HFF-Myc (cell line): ENCODE measurements around the gene PSMB3.

ENCODE experiments used
- DNase-seq: peaks from one replicate; pipeline ENCODE4 v3.0.0-alpha.2; 2011; ENCODE audit warnings: low read depth; ENCODE audit errors: extremely low read depth
- H3K4me3 ChIP-seq: replicated peaks from 2 replicates; pipeline ENCODE4 v1.5.1; 2011; ENCODE audit warnings: low read depth, mild to moderate bottlenecking, control low read depth, low read length
- TF ChIP-seq, protein P1 (sequence below): IDR thresholded peaks from 2 replicates; pipeline ENCODE4 v1.5.1; 2012; ENCODE audit warnings: mild to moderate bottlenecking, low read depth, low read length, control low read depth; ENCODE audit errors: missing control alignments

Gene PSMB3

DNA sequence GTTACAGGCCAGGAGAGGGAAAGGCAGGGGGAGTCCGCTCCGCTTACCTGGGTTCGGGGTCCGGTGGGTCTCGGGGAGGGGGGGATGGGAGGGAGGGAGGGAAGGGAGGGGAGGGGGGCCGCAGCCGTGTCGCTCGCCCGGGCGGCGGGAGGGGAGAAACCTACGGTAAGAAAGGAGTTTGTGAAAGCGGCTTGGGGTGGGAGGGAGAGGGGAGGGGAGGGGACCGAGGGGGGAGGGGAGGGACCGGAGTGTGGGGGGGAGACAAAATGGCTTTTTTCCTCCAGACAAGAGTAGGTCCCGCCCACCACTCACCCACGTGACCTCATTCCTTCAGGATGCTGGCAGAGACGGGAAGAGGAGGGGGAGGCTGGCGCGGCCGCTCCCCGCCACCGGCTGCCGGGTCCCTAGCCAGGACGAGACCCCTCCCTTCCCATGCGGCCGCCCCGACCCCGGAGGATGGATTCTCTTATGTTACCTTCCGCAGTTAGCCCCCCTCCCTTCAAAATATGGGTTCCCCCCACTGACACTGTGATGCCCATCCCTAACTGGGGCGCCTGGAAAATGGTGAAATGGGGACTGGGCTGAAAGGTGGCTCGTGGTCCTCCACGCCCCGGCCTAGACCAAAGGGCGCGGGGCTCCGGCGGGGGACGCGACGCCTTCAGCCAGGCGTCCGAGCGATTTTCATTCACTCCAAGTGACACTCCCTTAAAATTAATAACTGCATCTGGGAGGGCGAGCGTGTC, 4.2 kb upstream of the PSMB3 start, which contains the start of gene PCGF2:
Gene PCGF2 (minus strand): TSS at position 188 of the 743 bp plus-strand sequence. CDS start 7,934 bp downstream, outside the sequence.
- TF ChIP-seq, protein P1, sequence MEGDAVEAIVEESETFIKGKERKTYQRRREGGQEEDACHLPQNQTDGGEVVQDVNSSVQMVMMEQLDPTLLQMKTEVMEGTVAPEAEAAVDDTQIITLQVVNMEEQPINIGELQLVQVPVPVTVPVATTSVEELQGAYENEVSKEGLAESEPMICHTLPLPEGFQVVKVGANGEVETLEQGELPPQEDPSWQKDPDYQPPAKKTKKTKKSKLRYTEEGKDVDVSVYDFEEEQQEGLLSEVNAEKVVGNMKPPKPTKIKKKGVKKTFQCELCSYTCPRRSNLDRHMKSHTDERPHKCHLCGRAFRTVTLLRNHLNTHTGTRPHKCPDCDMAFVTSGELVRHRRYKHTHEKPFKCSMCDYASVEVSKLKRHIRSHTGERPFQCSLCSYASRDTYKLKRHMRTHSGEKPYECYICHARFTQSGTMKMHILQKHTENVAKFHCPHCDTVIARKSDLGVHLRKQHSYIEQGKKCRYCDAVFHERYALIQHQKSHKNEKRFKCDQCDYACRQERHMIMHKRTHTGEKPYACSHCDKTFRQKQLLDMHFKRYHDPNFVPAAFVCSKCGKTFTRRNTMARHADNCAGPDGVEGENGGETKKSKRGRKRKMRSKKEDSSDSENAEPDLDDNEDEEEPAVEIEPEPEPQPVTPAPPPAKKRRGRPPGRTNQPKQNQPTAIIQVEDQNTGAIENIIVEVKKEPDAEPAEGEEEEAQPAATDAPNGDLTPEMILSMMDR = no peak
- peak within 1 kb of the TSS; percentile 99 for H3K4me3 ChIP-seq
- peak; percentile 72 for DNase-seq

DNA sequence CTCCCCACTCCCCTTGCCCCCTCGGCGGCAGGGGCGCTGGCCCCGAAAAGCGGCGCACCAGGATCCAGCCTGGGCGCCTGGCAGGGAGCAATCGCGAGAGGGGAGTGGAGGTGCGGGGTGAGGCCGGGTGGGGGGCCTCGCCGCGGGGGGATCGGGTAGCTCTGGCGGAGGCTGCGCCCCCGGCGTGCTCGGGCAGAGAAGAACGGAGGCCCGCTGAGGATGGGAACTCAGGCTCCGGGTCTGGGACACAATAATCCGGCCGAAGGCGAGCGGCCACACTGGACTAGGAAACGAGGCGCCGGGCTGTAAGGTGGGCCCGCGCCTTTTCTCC, 3.7 kb upstream of the PSMB3 start:
- TF ChIP-seq, protein P1 = no peak
- peak overlapping the region; percentile 99 for H3K4me3 ChIP-seq
- no peak for DNase-seq

DNA sequence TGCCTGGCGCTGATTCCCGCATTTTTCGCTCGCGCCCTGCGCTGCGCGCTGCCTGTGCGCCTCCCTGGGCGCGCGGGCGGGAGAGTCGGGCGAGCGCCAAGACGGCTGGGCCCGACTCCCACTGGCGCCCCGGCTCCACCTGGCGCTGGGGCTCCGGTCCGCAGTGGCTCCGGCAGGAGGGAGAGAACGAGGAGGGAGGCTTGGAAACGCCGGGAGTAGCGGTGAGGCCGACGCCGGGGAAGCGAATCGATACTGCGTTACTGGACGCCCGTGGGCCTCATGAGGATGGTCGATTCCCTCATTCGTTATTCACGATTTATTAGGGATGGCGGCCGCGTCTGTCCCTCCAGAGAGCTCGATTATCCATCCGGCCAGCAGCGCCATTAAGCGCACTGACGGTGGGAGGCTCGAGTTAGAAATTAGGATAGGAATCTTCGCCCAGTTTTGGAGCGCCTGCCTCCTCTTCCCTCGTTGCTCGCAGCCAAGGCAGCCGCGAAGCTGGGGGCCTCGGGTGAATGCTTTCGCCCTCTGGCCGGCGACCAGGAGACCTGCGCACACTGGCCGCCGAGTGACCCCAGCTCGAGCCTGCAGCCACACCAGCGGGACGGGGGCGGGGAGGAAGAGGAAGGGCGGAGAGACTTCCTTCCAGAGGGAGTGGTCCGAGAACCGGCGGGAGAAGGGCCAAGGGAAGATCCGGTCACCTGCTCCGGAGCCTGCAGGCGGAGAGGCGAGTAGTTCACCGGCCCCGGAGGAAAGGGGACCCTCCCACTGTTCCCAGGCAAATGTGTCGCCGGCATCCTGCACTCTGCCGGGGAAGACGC, 3.1 kb upstream of the PSMB3 start:
- H3K4me3 ChIP-seq = peak overlapping the region; percentile 99
- DNase-seq = no peak
- TF ChIP-seq, protein P1 = no peak

DNA sequence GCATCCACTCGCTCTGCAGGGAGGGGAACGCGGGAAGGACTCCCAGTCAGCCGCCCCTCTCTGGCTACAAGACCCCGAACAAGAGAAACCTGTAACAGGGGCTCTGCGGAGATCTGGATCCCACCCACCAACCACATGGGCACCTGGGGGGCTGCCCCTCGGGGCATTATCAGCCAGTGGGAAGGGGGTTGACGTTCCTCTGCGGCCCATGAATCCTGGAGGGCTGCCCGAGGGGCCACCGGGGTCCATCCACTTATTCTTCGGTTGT, 2.6 kb upstream of the PSMB3 start:
- TF ChIP-seq, protein P1 = no peak
- no peak for DNase-seq
- H3K4me3 ChIP-seq = peak overlapping the region; percentile 99

DNA sequence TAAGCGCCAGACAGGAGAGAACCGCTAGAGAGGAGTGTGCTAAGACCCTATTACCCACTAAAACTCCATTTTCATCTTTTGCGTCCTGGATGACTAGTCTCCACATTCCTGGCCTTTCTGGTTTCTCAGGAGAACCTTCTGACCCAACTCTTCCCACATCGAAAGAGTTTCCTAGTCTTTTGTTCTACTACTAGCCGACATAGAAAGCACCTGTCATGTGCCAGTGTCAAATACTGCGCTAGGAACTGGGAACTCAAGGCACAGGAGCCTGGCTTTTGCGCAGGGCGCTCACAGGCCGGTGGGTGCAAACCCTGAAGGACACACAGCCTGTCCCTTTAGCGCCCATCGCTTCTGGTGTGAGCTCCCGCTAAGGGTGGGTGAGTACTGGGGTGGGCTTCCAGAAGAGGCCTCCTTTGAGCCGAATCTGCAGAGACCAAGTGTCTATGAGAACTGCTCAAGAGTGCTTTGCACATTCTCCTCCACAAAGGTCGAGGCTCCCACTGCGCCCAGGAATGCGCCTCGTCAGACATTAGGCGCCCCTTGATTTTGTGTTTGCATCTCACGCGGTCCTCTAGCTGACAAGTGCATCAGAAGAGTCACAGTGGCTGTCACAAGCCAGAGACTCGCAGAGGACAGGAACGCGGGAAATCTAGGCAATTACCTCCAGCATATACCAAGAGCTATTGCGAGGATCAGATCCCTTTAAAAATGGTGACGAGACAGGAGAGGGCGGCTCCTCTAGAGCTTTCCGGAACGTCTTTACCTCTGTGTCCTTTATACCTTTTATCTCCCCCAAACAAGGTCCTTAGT, 2.0 kb upstream of the PSMB3 start:
- TF ChIP-seq, protein P1 = no peak
- DNase-seq = no peak
- H3K4me3 ChIP-seq = peak overlapping the region; percentile 99

DNA sequence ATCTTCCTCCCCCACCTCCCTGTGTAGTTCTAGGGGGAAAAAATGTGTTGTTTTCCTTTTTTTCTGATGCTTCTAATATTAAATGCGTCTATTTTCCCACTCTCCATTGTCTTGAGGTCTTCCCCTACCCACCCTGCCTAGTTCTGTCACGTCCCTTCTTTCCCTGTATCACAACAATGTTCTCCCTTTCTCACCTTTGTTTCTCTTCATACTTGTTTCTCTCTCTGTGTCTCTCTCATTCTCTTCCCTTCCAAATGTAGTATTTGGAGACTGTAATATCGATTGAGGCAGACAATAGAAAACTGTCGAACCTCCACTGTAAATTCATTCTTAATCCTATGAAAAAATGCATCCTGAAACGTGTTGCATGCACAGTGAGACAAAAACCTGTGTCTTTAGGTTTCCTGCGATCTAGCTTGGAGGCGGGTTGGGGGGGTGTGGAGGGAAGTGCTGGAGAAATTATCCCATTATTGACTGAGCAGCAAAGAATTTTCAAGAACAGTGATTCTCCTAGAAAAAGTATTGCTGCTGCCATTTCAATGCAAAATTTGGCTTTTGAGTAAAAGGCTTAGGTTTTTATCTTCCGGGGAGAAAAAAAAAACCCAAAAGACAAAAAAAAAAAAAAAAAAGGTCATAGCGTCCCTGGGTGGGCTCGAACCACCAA, 1.3 kb upstream of the PSMB3 start:
- peak overlapping the region; percentile 99 for H3K4me3 ChIP-seq
- TF ChIP-seq, protein P1 = no peak
- DNase-seq = no peak
